ENCODE data around the gene RPAP2.
"Not testable (repeated sequence)": the region's sequence is repeated elsewhere in the genome, so short reads cannot be mapped to it uniquely, and the experiment has no call there.

DNA sequence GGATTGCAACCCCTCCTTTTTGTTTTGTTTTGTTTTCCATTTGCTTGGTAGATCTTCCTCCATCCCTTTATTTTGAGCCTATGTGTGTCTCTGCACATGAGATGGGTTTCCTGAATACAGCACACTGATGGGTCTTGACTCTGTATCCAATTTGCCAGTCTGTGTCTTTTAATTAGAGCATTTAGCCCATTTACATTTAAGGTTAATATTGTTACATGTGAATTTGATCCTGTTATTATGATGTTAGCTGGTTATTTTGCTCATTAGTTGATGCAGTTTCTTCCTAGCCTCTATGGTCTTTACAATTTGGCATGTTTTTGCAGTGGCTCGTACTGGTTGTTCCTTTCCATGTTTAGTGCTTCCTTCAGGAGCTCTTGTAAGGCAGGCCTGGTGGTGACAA, 135.7 kb downstream of the RPAP2 start:
- TF ChIP-seq, protein P1, sequence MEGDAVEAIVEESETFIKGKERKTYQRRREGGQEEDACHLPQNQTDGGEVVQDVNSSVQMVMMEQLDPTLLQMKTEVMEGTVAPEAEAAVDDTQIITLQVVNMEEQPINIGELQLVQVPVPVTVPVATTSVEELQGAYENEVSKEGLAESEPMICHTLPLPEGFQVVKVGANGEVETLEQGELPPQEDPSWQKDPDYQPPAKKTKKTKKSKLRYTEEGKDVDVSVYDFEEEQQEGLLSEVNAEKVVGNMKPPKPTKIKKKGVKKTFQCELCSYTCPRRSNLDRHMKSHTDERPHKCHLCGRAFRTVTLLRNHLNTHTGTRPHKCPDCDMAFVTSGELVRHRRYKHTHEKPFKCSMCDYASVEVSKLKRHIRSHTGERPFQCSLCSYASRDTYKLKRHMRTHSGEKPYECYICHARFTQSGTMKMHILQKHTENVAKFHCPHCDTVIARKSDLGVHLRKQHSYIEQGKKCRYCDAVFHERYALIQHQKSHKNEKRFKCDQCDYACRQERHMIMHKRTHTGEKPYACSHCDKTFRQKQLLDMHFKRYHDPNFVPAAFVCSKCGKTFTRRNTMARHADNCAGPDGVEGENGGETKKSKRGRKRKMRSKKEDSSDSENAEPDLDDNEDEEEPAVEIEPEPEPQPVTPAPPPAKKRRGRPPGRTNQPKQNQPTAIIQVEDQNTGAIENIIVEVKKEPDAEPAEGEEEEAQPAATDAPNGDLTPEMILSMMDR (IDR thresholded peaks at IDR 0.05; ENCODE audit: borderline replicate concordance, extremely low read depth, low read length, poor library complexity, severe bottlenecking): not testable (repeated sequence)
- TF ChIP-seq EZH2 (IDR thresholded peaks at IDR 0.05; ENCODE audit: borderline replicate concordance, low read depth, low read length, severe bottlenecking): not testable (repeated sequence)

Data from DND-41 (cell line).